ENCODE results near the gene MED15.

MED15 gene

DNA sequence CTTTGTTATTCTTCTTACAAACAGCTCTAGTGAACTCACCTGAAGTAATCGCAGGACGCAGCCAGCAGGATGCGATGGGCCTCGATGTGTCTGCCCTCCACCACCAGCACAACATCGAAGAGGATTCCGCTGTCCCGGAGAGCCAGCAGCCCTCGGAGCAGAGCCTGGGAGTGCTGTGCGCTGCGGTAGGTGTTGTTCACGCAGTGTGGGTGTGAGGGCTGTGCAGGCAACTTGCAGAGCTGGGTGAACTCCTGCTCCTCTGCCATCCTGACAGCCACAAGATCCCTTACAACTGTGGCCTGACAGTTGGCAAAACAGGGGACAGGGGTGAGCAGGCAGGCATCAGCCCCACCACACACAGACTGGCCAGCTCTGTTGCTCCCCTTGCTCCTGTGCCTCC is 18.5 kb upstream of the MED15 start:
- intact Hi-C loops (cut with DNase I; ENCODE audit: low total_unique reads): no loop called here
- Histone ChIP-seq H3K9me3 (no peaks in the 10 kb centered on the region), H3K27ac (no peak overlapping the region), H3K4me1 (peaks cover 0 to 7% (median 2%) of the 10 kb centered on the region in 4 donors), H3K27me3 (no peaks in the 10 kb centered on the region), H3K36me3 (peaks cover 0 to 18% (median 4%) of the 10 kb centered on the region in 3 donors), H3K4me3 (no peak overlapping the region)
- TF ChIP-seq, protein P1, sequence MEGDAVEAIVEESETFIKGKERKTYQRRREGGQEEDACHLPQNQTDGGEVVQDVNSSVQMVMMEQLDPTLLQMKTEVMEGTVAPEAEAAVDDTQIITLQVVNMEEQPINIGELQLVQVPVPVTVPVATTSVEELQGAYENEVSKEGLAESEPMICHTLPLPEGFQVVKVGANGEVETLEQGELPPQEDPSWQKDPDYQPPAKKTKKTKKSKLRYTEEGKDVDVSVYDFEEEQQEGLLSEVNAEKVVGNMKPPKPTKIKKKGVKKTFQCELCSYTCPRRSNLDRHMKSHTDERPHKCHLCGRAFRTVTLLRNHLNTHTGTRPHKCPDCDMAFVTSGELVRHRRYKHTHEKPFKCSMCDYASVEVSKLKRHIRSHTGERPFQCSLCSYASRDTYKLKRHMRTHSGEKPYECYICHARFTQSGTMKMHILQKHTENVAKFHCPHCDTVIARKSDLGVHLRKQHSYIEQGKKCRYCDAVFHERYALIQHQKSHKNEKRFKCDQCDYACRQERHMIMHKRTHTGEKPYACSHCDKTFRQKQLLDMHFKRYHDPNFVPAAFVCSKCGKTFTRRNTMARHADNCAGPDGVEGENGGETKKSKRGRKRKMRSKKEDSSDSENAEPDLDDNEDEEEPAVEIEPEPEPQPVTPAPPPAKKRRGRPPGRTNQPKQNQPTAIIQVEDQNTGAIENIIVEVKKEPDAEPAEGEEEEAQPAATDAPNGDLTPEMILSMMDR (IDR thresholded peaks at IDR 0.05): no peak
- no peak for DNase-seq

DNA sequence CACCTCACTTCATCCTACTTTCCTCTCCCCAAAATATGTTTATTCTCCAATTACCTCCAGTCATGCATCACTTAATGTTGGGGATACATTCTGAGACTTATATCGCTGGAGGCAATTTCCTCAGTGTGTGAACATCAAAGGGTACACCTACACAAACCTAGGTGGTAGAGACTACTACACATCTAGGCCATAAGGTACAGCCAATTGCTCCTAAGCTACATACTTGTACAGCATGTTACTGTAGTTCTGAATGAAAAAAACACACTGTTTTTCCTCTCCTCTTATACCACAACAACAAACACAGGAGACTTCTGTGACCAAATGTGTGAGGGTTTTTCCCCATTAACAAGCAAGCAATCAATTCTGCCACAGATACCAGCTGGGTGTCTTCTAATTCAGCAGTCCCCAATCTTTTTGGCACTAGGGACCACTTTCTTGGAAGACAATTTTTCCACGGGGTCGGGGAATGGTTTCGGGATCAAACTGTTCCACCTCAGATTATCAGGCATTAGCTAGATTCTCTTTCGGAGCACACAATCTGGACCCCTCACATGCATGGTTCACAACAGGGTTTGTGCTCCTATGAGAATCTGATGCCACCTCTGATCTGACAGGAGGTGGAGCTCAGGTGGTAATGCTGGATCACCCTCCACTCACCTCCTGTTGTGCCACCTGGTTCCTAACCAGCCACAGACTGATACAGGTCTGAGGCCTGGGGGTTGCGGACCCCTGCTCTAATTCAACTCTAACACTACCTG is 17.0 kb upstream of the MED15 start:
- intact Hi-C loops (cut with DNase I; ENCODE audit: low total_unique reads): no loop called here
- no peak for DNase-seq
- TF ChIP-seq, protein P1 (IDR thresholded peaks at IDR 0.05): no peak
- Histone ChIP-seq H3K9me3 (no peaks in the 10 kb centered on the region), H3K36me3 (peaks cover 0 to 18% (median 4%) of the 10 kb centered on the region in 3 donors), H3K27me3 (no peaks in the 10 kb centered on the region), H3K27ac (no peak overlapping the region), H3K4me3 (no peak overlapping the region), H3K4me1 (peaks cover 0 to 16% (median 11%) of the 10 kb centered on the region in 4 donors)

DNA sequence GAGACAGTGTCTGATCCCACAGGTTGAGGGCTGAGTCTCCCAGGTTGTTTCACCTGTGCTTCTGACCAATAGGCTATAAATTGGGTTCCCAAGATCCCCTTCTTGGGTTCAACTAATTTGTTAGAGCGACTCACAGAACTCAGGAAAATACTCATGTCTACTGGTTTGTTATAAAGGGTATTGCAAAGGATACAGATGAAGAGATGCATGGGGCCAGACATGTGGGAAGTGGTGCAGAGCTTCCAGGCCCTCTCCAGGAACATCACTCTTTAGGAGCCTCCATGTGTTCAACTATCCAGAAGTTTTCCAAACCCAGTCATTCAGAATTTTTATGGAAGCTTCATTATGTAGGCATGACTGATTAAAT is 16.5 kb upstream of the MED15 start:
- Histone ChIP-seq H3K36me3 (peaks cover 0 to 18% (median 4%) of the 10 kb centered on the region in 3 donors), H3K4me1 (peaks cover 0 to 16% (median 11%) of the 10 kb centered on the region in 4 donors), H3K9me3 (no peaks in the 10 kb centered on the region), H3K27me3 (no peaks in the 10 kb centered on the region), H3K4me3 (no peak overlapping the region), H3K27ac (no peak overlapping the region)
- intact Hi-C loops (cut with DNase I; ENCODE audit: low total_unique reads): no loop called here
- DNase-seq: no peak
- TF ChIP-seq, protein P1 (IDR thresholded peaks at IDR 0.05): no peak

DNA sequence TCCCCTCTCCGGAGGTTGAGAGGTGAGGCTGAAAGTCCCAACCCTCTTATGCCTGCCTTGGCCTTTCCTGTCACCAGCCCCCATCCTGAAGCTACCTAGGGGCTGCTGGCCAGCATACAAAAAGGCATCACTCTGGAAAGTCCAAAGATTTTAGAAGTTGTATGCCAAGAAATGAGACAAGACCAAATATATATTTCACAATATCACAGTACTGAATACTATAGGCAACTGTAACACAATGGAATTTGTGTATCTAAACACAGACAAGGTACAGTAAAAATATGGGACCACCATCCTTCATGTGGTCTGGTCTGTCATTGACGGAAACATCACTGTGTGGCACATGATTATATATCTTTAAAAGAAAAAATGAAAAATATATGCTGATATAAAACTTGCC is 16.1 kb upstream of the MED15 start:
- H3K27me3 ChIP-seq: no peaks in the 10 kb centered on the region
- no peaks in the 10 kb centered on the region for H3K9me3 ChIP-seq
- peaks cover 0 to 18% (median 4%) of the 10 kb centered on the region in 3 donors for H3K36me3 ChIP-seq
- no peak overlapping the region for H3K4me3 ChIP-seq
- DNase-seq: no peak
- TF ChIP-seq, protein P1 (IDR thresholded peaks at IDR 0.05): no peak
- intact Hi-C loops (cut with DNase I; ENCODE audit: low total_unique reads): no loop called here
- H3K4me1 ChIP-seq: peaks cover 0 to 16% (median 11%) of the 10 kb centered on the region in 4 donors
- H3K27ac ChIP-seq: no peak overlapping the region

DNA sequence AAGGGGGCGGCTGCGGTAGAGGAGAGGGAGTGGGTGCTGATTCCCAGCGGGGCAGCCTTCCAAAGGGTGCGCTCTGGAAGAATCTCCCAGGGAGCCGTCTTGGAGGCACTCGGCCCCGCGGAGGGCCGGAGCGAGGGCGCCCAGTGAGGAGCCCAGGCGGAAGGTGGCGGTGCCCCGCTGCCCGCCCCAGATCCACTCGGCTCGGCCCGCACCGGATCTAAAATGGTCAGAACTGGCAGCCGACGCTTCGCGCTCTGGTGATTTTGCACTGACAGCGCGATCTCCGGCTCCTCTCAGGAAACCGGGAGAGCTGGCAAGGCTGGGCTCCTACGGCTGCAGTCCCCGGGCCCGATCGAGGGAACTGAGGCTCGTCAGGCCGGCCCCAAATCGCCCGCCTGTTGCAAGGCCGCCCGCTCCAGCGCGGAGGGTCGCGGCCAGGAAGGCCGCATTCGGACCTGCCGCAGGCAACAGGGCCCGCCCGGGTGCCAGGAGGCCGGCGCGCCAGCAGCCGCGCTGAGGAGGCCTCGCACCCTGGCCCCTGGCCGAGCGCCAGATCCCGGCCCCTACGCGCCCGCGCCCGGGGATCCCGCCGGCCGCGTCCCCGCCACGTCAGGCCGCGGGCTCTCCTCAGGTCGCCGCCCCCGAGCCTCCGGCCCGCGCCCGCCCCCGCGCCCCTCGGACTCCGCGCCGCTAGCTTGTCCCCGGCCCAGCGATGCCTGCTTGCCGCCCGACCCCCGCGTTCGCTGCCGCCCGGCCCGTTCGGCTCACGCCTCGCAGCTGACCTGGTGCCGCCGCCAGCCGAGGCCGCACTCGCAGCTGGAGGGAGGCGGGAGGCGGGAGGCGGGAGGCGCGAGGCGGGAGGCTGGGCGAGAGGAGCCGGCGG is 12.2 kb upstream of the MED15 start, which contains the start of gene KLHL22:
TSS of gene KLHL22 (minus strand) at position 818 of the 883 bp plus-strand sequence. CDS start 6,584 bp downstream, outside the sequence.
- intact Hi-C loops (cut with DNase I; ENCODE audit: low total_unique reads): loop anchor here (5.0 kb wide), 2 partner anchors 58 to 72 kb away; partner anchors contain the start of gene SCARF2
- Histone ChIP-seq H3K4me3 (peak within 1 kb of the TSS; percentile 65 to 68), H3K9me3 (no peaks in the 10 kb centered on the region), H3K27ac (peak within 1 kb of the TSS; percentile 98), H3K4me1 (peaks cover 0 to 23% (median 15%) of the 10 kb centered on the region in 4 donors), H3K36me3 (peaks cover 0 to 12% (median 11%) of the 10 kb centered on the region in 3 donors), H3K27me3 (no peaks in the 10 kb centered on the region)
- TF ChIP-seq, protein P1 (IDR thresholded peaks at IDR 0.05): no peak
- peak; percentile 32 to 74 for DNase-seq
